NCI-H1436 treated with DMSO at 0.1 percent for 48 hours (cell line): Measurements from ENCODE around the gene LRP1B.
"Not testable (repeated sequence)": the region's sequence is repeated elsewhere in the genome, so short reads cannot be mapped to it uniquely, and the experiment has no call there.

Experiments used
- DNase-seq: peaks from one replicate; lab custom pipeline; 2025; lab: John Stamatoyannopoulos, UW

The LRP1B gene

DNA sequence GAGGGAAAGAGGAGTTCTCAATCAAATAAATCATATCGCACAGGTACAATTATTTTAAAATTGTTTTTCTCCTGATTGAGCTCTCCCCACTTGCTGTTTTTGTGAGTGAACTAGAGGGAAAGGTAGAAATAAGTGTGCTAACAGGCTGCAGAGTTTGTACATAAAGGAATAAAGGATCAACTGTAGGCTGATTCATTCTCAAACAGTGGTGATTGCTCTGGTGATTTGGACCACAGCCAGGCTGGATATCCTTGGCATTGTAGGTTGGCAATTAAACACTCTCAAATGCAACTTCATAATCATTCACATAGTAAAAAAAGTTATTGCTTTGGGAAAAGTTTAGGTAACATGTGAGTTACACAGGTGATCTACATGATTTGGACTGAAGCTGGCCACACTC lies 29.8 kb downstream of the LRP1B start:
- no peak for DNase-seq

DNA sequence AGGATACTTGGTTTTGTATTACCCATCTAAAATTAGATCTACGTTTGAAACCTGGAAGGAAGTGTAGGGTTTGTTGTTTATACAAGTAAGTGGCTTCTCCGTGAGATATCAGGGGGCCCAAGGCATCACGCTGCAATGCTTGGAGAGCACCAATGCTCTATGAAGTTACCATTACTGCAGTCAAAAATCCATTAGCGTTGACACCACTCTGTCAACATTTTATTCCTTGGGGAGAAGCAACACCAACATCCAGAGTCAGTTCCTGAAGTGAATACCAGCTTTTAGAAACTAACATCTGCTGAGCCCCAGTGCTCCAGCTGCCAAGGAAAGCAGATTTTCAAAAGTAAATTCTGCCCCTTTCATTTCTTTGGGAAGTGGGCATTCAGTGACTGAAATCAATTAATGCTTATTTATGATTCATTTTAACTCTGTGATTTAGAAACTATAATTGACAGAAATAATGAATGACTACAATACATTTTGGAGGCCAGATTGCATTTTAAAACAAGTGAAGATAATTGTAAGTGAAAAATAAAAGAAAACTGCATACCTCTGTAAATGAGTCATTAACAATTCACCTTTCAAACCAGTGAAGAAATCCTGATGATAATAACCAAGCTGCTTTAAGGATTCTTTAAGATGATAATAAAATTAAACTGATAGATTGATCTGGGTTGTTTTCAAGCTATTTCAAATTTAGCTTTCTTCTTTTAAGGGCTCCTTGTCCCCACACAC lies 30.5 kb downstream of the LRP1B start:
- no peak for DNase-seq

DNA sequence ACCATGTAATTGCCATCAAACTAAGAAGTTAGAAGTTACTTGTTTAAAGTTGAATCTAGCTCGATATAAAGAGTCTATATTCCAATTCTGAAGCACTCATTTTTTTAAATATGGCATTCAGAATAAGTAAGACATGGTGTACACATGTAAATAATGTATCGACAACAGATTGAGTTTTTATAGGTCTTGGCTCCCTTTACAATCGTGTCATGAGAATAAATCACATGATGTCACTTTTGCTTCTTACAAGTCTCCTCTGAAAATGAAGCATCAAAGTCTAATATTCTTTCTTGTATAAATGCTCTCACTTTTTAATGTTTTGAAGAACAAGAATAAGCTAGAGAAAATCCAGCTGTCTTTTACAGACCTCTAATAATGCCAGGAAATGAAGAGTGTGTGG lies 33.1 kb downstream of the LRP1B start:
- DNase-seq = no peak

DNA sequence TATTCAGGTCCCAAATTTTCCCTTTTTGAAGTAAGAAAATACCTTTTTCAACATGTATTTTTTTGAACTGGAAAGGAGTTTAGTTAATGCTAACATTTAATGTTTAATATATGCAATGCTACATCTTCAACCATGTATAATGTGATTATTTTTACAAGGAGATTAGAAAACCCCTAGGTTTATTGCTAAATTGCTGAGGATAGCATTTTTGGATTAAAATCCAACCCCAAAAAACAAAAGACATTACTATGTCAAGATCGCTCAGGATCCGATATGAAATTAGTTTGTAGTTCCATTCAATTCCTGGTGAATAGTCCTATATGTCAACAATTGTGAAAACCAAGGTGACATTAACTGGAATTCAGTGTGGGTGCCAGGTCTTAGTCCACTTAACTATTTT lies 35.2 kb downstream of the LRP1B start:
- no peak for DNase-seq

DNA sequence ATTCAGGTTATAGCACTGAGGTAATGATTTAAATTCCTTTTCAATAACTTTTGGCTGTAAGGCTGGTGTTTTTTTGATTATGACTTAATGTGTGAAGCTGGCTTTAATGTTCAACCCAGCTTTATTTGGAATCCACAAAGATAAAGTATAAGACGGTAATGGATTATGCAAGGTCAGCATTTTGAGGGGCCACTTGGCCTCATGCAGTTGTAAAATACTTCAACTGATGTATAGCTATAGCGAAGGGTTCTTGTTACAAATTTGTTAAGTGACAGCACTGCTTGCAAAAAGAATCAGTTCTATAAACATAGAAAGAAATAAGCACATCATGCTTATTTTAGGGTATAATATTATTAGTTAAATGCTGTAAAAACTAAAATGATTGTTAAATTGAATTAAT lies 36.6 kb downstream of the LRP1B start:
- DNase-seq = no peak

DNA sequence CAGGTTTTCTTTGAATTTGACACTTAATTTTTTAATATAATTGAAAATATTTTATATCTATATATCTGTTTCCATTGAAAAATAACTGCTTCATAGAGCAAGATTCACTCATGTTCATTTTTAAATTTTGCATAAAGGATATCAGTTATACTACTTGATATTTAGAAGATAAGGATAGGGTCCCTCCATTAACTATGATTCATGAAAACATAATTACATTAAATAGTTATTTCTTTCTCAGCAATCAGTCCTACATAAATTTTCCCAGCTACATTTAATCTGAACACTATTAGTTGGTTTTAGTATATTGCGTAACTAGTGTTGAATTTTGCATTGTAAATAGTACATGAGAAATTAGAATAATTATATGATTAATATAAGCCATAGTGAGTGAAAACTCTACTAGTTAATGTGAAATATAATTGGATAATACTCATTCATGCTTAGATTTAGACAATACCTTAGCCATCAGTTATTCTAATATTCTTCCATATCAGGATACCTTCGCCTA lies 42.7 kb downstream of the LRP1B start:
- DNase-seq = no peak

DNA sequence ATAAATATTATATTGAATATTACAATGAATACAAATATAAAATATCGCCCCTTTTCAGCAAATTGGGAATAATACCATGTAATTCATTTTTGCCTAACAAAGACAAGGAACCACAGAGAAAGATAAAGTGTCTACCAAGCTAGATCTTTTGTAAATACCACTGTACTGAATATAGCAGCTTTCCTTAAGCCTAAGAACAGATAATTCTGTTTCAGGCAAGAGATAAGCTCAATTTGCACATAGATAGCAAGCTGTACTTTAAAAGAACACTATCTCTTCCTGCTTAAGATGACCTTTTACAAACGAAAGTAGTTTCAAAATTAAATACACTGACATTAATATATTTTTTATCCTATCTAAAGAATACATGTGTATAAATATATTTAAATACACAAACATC lies 43.2 kb downstream of the LRP1B start:
- not testable (repeated sequence) for DNase-seq

DNA sequence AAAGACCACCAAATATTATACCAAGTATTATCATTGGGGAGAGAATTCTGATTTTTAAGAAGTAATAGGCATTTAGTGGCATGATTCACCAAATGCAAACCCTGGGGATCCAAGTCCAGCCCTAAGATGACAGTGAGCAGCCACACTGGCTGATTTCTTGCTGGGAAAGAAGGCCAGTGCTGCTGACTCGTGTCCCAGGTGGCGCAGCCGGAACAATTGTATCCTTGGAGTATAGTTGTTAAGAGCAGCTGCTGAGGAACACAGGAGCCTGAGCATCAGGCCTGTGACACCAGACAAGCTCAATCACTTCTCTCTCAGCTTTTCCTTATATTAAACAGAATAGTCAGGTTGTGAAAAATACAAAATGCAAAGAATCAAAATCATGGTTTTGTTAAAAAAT lies 48.4 kb downstream of the LRP1B start:
- no peak for DNase-seq

DNA sequence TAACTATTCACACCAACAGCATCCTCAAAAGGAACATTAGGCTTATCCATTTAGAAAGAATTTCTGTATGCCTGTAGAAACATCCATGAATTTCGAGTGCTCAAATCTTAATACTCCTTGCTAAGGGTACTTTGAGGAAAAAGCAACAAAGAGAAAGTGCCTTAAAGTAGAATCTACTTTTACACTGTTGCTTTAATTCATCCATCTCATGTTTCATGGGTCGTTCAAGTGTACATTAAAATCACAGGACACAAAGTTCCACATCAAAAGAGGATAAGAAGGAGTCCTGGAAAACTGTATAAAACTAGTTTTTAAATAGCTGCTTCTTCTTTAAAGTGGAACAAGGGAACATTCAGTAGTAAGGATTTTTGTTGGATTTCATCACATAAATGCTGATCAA lies 54.5 kb downstream of the LRP1B start:
- no peak for DNase-seq

DNA sequence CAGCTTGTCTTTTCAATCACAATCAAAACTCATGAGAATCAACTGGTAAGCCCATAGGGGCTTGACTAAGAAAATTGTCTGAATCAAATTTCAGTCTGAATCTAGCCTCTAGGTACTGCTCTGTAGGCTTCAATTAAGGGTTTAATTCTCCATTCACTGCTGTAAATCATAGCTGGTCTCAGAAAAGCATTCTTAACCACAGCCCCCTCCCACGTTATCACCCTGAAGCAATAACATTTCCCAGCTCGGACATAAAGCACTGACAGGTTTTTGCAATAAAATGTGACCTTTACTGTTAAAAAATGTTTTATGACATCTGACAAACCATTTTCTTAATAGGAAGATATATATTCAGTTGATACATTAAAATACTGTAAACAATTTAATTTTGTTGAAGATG lies 55.0 kb downstream of the LRP1B start:
- DNase-seq = no peak

DNA sequence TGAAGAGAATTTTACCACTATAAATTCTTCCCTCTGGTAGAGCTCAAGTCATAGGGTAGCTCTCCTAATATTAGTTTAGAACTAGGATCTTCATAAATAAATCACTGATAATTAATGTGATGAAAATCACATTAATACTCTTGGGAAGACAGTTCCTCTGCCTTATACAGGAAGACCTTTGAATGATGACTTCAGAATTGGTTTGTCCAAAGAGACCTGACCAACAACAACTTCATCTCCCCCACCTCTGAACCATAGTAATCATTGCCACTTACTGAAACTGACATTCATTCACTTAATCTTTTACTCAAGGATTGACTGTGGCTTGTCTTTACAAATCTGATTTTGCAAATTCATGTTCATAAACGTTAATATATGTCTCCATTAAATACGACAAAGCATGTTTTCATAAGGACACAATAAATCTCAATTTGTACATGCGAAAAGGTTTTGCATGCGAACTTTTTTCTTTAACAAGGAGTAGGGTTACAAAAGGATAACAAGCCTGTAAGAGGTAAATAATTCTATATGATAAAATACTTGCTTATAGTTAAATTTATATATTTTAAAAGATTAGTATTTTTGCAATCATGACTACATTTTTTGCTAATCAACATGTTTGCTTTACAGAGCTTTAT lies 61.4 kb downstream of the LRP1B start:
- DNase-seq = no peak

DNA sequence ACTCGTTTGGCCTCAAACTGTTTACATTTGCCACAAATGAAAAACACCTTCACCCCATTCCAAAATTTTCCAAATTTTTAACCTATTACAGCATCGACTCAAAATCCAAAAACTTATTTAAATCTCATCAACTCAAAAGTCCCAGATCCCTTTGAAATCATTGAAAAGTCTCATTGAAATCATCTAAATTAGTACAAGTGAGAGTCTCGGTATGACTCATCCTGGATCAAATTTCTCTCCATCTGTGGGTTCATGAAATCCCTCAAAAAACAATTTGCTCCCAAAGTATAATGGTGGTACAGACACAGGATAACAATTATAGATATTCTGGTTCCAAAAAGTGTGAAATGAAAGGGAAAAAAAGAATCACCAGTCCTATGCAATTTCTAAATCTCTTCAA lies 65.1 kb downstream of the LRP1B start:
- DNase-seq = no peak

DNA sequence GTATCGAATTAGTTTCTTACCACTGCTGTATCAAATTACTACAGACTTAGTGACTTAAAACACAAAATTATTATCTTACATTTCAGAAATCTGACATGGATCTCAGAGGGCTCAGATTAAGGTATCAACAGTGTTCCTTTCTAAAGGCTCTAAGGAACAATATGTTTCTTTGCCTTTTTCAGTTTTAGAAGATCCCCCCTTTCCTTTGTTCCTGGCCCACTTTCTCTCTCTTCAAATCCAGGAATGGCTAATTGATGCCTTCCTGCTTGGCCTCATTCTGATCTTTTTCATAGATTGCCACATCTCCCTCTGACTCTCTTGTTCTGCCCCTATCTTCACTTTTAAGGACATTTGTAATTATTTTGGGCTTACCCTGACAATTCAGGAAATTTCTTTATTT lies 65.7 kb downstream of the LRP1B start:
- DNase-seq = no peak

DNA sequence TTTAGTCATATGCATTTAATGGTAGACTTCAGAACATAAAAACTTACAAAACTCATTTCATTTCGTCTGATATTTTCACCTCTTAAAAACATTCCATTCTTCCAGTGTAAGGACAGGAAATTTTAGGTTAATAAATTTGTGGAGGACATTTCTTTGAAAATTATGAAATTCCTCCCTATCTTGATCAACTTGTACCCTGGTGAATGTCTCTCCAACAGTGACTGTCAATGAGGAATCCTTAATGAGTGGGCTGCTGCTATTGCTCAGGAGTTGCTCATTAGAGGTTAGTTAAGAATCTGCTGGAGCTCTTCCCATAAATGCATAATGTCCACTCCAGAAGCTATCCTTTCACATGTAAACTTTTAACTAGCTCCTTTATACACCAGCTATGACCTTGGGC lies 69.1 kb downstream of the LRP1B start:
- DNase-seq = no peak

DNA sequence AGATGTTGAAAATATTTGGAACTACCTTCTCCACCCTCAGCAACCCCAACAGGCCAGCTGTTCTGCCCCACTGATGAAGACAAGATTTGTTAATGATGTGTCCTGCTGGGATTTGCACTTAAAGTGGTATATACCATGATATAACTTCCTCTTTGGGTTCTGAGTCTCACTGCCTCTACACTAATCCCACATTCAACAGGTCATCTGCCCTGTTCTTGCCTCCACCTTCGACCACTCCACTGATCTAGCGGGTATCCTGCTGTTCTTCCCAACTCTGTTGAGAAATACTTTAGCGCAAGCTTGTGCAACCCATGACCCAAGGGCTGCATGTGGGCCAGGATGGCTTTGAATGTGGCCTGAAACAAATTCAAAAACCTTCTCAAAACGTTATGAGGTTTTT lies 72.7 kb downstream of the LRP1B start:
- DNase-seq = no peak

DNA sequence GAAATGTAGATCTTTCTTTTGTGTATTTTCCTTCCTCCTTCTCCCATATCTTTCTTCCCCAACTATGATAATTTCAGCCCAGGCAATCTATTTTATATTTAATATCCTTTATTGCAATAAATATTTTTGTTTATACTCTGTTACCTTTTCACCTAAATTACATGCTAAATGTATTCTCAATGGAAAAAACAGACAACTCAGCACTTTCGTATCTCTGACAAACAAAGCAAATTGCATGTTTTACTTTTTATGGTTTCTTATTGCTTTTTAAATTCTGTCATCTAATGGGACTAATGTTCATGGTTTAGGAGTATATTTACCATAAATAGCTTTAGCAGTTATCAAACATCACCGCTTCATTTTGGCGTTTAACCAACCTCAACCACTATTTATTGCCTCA lies 74.0 kb downstream of the LRP1B start:
- DNase-seq = no peak

DNA sequence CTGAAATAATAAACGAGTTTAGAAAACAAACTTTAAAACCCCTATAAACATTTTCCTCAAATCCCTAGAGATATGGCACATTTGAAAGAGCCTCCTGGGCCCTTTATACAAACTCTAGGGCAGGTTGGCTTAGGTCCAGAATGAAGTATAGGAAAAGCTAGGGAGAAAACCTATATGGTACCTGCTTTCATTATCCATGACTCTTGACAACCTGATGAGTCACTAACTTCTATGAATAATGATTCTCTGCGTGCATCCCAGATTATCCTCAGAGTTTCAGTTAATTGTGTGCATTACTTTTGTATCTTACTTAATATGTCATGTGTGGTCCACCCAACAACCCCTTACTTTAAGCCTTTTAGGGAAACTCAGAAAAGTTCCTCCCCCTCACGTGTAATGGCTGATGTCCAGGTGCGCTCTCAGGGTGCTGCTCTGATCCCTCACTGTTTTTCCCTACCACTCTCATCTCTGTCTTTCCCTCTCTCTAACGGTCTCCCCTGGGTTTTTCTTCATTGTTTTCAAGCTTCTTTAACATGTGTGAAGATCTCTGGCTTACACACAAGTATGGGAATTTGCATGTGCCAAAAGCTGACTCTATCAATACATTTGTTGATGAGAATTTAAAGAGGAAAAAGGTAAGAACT lies 78.5 kb downstream of the LRP1B start:
- no peak for DNase-seq

DNA sequence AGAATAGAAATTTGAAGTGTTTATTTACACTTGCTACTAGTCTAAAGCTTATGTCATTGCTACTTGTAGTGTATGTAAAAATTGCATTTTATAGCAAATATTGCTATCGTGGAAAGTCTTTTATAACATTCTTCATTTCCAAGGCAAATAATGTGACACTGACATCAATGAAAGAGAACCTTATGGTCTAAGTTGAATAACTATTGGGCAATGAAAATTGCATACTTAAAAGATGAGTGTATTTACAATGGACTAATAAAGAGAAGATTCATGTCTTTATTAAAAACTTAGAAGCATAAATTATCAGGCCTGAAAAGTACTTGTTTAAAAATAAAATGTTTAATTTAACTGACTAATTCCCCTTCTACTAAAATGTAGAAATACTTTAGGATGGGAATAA lies 82.2 kb downstream of the LRP1B start:
- no peak for DNase-seq

DNA sequence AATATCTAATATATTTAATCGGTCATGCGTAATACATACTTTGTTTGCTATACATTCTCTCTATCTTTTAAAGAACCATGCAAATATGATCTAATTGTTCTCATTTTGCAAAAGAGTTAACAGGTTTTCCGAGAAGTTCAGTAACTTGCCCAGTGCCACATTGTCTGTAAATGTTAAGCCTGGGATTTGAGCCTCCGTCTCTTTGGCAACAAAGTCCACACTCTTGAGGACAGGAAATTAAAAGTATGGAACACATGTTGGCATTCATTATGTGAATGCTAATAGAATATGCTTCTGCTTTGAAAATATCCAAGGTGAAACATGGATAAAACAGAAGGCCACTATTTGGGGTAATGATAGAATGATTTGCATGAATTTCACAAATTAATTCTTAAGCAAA lies 85.2 kb downstream of the LRP1B start:
- DNase-seq = no peak

DNA sequence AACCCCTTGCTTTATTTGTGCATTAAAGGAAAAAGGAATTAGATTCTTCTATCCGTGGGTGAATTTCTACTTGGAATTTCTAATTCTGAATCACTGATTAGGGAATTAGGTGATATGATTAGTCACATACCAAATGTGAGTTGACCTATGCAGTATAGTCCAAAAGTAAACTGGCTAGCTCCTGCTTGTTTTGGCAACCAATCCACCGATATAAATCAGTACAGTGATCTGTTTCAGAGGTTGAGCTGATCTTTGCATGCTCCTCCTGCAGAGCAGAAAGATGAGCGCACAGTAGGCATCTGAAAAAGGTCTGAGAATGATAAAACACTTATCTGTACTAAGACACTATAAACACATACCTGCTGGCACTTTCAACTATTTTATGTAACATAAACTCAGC lies 86.6 kb downstream of the LRP1B start:
- DNase-seq = no peak

DNA sequence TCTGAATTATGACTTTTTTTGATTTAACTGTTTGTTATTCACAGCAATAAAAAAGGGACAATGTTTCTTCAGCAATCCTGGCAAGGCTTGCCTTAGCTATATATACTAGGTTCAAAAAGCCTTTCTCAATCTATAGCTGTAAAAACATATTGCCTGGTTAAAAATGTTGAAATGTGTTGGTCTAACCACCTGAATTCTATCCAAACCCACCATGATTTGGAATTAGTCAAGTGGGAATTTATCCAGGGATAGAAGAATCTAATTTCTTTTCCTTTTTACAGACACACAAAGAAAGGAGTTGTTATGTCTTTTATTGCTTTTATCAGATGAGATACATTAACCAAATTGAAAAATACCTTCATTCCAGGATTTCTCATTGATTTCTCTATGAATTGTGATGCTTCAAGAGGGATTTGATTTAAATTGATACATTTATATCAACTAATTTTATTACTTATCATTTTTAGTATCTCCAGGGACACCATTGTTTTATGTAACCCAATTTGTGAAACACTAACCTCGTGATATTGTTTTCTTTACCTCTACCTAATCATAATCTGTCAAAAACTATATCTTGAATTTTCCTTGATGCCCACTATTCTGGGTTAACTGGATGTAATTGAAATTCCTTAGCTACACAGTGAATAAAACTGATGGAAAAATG lies 88.1 kb downstream of the LRP1B start:
- no peak for DNase-seq

DNA sequence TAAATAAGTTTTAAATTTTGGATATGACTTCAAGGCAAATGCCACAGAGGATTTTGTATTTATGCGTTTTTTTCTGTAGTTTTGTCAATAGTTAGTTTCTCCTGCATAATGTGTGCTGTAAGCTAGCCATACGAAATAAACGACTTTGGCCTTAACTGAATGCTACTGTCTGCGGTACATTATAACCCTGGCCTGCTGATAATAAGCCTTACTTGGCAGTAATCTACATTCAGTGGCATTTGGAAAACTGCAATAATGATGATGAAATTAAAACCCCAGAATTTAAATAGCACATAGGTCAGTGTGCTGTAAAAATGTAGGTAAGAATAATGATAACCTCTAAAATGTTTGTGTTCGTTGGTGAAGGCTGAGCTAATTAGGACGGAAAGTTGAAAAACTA lies 88.8 kb downstream of the LRP1B start:
- no peak for DNase-seq

DNA sequence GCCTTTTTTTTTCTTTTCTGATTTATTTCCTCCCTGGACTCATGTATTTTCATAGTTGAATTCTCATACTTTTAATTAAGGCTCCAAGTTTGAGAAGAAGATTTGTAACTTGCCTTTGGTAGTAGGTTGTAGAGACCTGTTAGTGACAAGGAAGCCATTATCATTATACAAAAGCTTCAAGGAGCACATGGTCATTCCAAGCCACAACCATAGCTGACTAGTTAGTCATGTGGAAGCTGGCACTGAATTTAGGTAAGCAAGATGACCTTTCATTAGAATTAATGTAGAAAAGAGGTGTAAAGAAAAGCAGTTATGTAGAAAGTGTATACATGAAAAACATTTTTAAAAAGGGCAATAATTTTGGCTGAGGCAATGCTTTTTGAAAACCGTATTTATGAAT lies 89.7 kb downstream of the LRP1B start:
- DNase-seq = no peak
